Measurements from ENCODE around the gene CTNNA3. TPM values are rescaled to one million over a fixed set of nuclear protein-coding genes. Genes with fewer than 3 reads are reported as not detected.

Gene CTNNA3
- total RNA-seq, 2 donors from 2014 or later = 20.3 to 23.8 TPM

DNA sequence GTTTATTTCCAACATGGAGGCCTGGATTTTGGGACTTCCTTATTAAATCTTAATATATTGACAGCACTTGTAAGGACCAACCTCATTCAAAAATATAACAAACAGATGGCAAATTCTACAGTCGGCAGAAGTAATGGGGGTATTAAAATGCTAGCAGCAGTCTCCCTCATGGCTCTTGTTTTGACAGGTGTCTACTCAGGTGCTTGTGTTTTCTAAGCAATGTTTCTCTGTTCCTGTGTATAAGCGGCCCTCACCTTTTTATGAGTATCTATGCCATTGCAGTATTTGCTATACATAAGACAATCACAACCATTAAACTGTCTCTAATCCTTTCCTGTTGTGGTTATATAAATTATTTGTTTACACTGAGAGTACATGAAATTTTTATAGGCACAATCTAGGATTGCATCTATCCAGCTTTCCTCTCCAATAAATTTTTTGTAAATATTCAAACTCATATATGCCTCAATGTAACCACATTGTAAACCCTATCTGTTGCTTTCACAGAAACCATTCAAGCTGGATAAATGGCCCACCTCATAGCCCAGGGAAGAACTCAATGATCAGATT is 835.5 kb downstream of the CTNNA3 start:
- no peak overlapping the region for H3K27ac ChIP-seq
- H3K9me3 ChIP-seq = no peaks in the 10 kb centered on the region
- no peaks in the 10 kb centered on the region for H3K4me1 ChIP-seq
- H3K4me3 ChIP-seq = no peak overlapping the region
- H3K36me3 ChIP-seq = no peaks in the 10 kb centered on the region
- TF ChIP-seq, protein P1, sequence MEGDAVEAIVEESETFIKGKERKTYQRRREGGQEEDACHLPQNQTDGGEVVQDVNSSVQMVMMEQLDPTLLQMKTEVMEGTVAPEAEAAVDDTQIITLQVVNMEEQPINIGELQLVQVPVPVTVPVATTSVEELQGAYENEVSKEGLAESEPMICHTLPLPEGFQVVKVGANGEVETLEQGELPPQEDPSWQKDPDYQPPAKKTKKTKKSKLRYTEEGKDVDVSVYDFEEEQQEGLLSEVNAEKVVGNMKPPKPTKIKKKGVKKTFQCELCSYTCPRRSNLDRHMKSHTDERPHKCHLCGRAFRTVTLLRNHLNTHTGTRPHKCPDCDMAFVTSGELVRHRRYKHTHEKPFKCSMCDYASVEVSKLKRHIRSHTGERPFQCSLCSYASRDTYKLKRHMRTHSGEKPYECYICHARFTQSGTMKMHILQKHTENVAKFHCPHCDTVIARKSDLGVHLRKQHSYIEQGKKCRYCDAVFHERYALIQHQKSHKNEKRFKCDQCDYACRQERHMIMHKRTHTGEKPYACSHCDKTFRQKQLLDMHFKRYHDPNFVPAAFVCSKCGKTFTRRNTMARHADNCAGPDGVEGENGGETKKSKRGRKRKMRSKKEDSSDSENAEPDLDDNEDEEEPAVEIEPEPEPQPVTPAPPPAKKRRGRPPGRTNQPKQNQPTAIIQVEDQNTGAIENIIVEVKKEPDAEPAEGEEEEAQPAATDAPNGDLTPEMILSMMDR (IDR thresholded peaks at IDR 0.05) = no peak
- no peaks in the 10 kb centered on the region for H3K27me3 ChIP-seq
- no peak for DNase-seq (ENCODE audit: low spot score)

DNA sequence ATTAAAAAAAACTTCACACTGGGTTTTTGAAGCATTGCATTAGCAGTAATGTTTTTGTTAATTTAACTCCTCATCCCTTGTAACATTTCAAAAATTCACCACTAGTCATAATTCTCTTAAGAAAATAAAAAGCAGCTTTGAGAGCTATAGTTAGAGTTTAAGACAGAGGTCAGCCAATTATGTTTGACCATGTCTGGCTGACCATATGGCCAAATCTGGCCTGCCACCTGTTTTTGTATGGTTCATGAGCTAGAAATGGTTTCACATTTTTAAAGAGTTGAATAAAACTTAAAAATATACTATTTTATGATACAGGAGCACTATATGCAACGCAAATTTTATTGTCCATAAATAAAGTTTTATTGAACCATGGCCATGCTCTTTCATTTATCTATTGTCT is 843.2 kb downstream of the CTNNA3 start:
- Histone ChIP-seq H3K4me1 (no peaks in the 10 kb centered on the region), H3K9me3 (no peaks in the 10 kb centered on the region), H3K27ac (no peak overlapping the region), H3K36me3 (no peaks in the 10 kb centered on the region), H3K4me3 (no peak overlapping the region), H3K27me3 (no peaks in the 10 kb centered on the region)
- TF ChIP-seq, protein P1 (IDR thresholded peaks at IDR 0.05) = no peak
- no peak for DNase-seq (ENCODE audit: low spot score)

DNA sequence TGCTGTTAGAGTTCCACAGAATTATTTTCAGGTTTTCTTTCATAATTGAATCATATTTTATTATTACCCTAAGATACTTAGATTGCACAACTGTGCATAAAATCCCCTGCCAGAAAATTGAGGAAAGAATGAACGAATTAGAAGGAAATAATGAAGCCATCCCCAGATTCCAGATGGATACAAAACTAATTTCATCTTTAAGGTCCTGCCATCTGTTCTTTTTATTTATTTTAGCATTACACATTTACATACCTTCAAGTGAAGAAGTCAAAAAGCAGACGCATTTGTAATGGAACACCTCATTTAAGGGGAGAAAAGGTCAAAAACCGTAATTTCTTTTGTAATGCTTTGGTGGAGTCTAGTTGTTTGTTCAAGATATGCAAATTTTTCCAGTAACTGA is 847.1 kb downstream of the CTNNA3 start:
- TF ChIP-seq, protein P1 (IDR thresholded peaks at IDR 0.05) = no peak
- H3K36me3 ChIP-seq = no peaks in the 10 kb centered on the region
- no peak overlapping the region for H3K4me3 ChIP-seq
- DNase-seq (ENCODE audit: low spot score) = no peak
- no peaks in the 10 kb centered on the region for H3K4me1 ChIP-seq
- H3K27ac ChIP-seq = no peak overlapping the region
- no peaks in the 10 kb centered on the region for H3K9me3 ChIP-seq
- no peaks in the 10 kb centered on the region for H3K27me3 ChIP-seq

DNA sequence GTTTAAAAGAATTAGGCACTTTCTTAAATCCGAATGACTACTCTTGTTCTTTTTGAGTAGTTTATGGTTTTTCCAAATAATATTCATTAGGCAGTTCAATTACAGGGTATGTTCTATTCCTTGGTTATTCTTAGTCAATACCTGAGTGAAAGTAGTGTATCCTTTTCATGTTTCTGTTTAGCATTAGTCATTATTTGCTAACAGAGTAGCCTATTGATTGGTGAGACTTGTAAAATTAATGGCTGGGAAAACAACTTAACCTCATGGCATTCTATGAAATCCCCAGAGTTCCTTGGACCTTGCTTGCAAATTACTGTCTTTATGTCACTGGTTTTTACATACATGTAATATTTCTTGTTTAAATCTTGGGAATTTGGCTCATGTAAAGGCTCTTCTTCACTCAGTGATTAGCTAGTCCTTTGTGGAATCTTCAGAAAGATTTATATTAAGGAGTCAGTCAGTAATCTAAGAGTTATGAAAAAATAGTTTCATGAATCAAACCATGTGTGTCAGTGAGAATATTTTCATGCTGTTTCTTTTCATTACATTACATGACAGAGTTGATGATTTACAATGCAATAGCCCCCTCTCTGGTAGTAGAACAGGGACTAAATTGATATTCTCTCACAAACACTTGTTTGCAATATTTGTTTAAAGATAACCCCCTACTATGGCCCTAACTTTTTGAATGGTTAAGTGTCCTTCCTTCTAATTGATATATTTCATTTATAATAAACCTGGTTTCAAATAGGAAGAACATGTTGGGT is 851.6 kb downstream of the CTNNA3 start:
- TF ChIP-seq, protein P1 (IDR thresholded peaks at IDR 0.05) = no peak
- Histone ChIP-seq H3K27ac (no peak overlapping the region), H3K36me3 (no peaks in the 10 kb centered on the region), H3K4me1 (no peaks in the 10 kb centered on the region), H3K4me3 (no peak overlapping the region), H3K9me3 (no peaks in the 10 kb centered on the region), H3K27me3 (no peaks in the 10 kb centered on the region)
- no peak for DNase-seq (ENCODE audit: low spot score)

DNA sequence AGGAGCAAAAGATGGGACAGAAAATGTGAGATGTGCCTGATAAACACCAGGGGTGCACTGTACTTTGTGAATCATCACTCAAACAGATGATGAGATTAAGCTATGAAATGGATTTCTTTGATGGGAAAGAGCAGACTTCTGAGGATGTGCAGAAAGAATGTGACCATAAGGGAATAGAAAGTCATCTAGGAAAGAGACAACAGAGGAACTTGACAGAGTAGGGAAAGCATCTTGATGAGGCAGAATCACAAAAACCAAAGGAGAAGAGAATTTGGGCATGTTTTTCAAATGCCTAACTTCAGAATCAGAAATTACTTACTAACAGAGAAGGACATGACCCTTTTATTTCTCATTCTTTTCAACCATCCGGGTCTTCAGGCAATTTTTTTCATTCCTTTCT is 852.6 kb downstream of the CTNNA3 start:
- Histone ChIP-seq H3K36me3 (no peaks in the 10 kb centered on the region), H3K9me3 (no peaks in the 10 kb centered on the region), H3K4me1 (no peaks in the 10 kb centered on the region), H3K27me3 (no peaks in the 10 kb centered on the region), H3K4me3 (no peak overlapping the region), H3K27ac (no peak overlapping the region)
- DNase-seq (ENCODE audit: low spot score) = no peak
- TF ChIP-seq, protein P1 (IDR thresholded peaks at IDR 0.05) = no peak

Measured in right atrium auricular region (tissue), 2 donors.